HCT116 (cell line): ENCODE measurements around the gene ATP5F1D. TPM values are rescaled to one million over a fixed set of nuclear protein-coding genes. Genes with fewer than 3 reads are reported as not detected.

Experiments used
- ATAC-seq: fragments of 200-7000 bp; cut with Tn5 transposase; 2 replicates; pipeline ENCODE4 v1.9.1; 2020; ENCODE audit warnings: mild to moderate bottlenecking, moderate library complexity
- BruUV-seq: library from RNA; stranded (reverse); fragments of 400-500 nt; replicated peaks from 2 replicates; lab custom pipeline; 2021; lab: Mats Ljungman, UMichigan
- CTCF ChIA-PET: fragments of 300-600 bp; sonication (Branson Sonifier 250); formaldehyde crosslinking; loops from one replicate; lab custom pipeline; 2021; ENCODE audit warnings: antibody characterized with exemption; lab: Charles Lee
- POLR2A ChIA-PET: fragments of 300-600, 350-600 bp; sonication (Branson Sonifier 250); formaldehyde crosslinking; loops from one replicate; lab custom pipeline; 2021; ENCODE audit warnings: antibody characterized with exemption; lab: Charles Lee
- RAD21 ChIA-PET, 2 experiments: fragments of 300-600 bp; sonication (Branson Sonifier 250); formaldehyde crosslinking; loops; one replicate each; lab custom pipeline; 2023; ENCODE audit warnings: low total read pairs in 2 of 2; ENCODE audit not compliant: uncharacterized antibody in 2 of 2, unreplicated experiment in 2 of 2, low non-redundant PET in 1 of 2; lab: Charles Lee
- DNase-seq: peaks from one replicate; pipeline ENCODE4 v3.0.0-alpha.2; 2010; ENCODE audit warnings: low read depth, low spot score
- H2AFZ ChIP-seq: fragments of 200-600 bp; shearing (Covaris generic), sonication (generic); 2 replicates; pipeline ENCODE4 v1.6.1; 2017; ENCODE audit warnings: low read depth, mixed run types, mixed read lengths, antibody characterized with exemption, low read length; ENCODE audit not compliant: poor library complexity, severe bottlenecking
- H3K27ac ChIP-seq: 2 replicates; pipeline ENCODE4 v1.5.1; 2012; ENCODE audit warnings: low read depth, low read length
- H3K27me3 ChIP-seq: fragments of 200-600 bp; sonication (generic); 2 replicates; pipeline ENCODE4 v1.6.1; 2016; ENCODE audit warnings: mixed run types, low read length, mixed read lengths; ENCODE audit not compliant: insufficient read depth
- H3K36me3 ChIP-seq, 2 experiments: fragments of 200-500 bp in 1 of 2; fragments of 200-600 bp in 1 of 2; sonication (Bioruptor generic) in 1 of 2; sonication (generic) in 1 of 2; 2 replicates each; pipeline versions ENCODE4 v1.5.1 to v1.6.1; 2014 to 2016; ENCODE audit warnings: low read length in 2 of 2, inconsistent platforms in 1 of 2, mixed read lengths in 1 of 2, mixed run types in 1 of 2; ENCODE audit not compliant: insufficient read depth in 2 of 2, control insufficient read depth in 1 of 2
- H3K4me1 ChIP-seq, 2 experiments: fragments of 200-600 bp in 1 of 2; sonication (generic) in 1 of 2; 2 replicates each; pipeline versions ENCODE4 v1.5.1 to v1.6.1; 2012 to 2017; ENCODE audit warnings: low read length in 2 of 2, inconsistent platforms in 1 of 2, mild to moderate bottlenecking in 1 of 2, mixed read lengths in 1 of 2, mixed run types in 1 of 2, moderate library complexity in 1 of 2; ENCODE audit not compliant: insufficient read depth in 2 of 2, control insufficient read depth in 1 of 2
- H3K4me2 ChIP-seq: fragments of 200-600 bp; sonication (generic); 2 replicates; pipeline ENCODE4 v1.6.1; 2017; ENCODE audit warnings: mixed run types, low read length, mixed read lengths
- H3K4me3 ChIP-seq, 2 experiments: fragments of 200-600 bp in 1 of 2; sonication (generic) in 1 of 2; replicated peaks in 1 of 2; 2 replicates each; pipeline ENCODE4 v1.5.1; 2011 to 2016; ENCODE audit warnings: low read length in 2 of 2, control low read depth in 1 of 2, low read depth in 1 of 2, mild to moderate bottlenecking in 1 of 2, mixed read lengths in 1 of 2, mixed run types in 1 of 2
- H3K79me2 ChIP-seq: fragments of 200-600 bp; sonication (generic); 2 replicates; pipeline ENCODE4 v1.6.1; 2017; ENCODE audit warnings: mild to moderate bottlenecking, mixed run types, low read length, moderate library complexity, mixed read lengths; ENCODE audit not compliant: insufficient read depth
- H3K9ac ChIP-seq: fragments of 200-600 bp; sonication (generic); 2 replicates; pipeline ENCODE4 v1.6.1; 2016; ENCODE audit warnings: low read length, mixed read lengths
- H3K9me2 ChIP-seq: fragments of 200-600 bp; sonication (generic), shearing (Covaris generic); 2 replicates; pipeline ENCODE4 v1.6.1; 2017; ENCODE audit warnings: mixed run types, mild to moderate bottlenecking, moderate library complexity; ENCODE audit not compliant: insufficient read depth
- H3K9me3 ChIP-seq, 2 experiments: fragments of 200-500 bp in 1 of 2; fragments of 200-600 bp in 1 of 2; sonication (Bioruptor generic) in 1 of 2; sonication (generic) in 1 of 2; 2 replicates each; pipeline ENCODE4 v1.6.1; 2014 to 2017; ENCODE audit warnings: low read length in 2 of 2, mixed read lengths in 2 of 2, inconsistent platforms in 1 of 2, low read depth in 1 of 2, mild to moderate bottlenecking in 1 of 2, mixed run types in 1 of 2, moderate library complexity in 1 of 2; ENCODE audit not compliant: control insufficient read depth in 1 of 2, insufficient read depth in 1 of 2
- H4K20me1 ChIP-seq: fragments of 200-600 bp; sonication (generic), shearing (Covaris generic); 2 replicates; pipeline ENCODE4 v1.6.1; 2017; ENCODE audit warnings: mixed run types, mild to moderate bottlenecking, moderate library complexity; ENCODE audit not compliant: insufficient read depth
- CEBPB ChIP-seq: IDR thresholded peaks from 2 replicates; pipeline ENCODE4 v1.6.1; 2012; ENCODE audit warnings: low read depth
- CTCF ChIP-seq, 3 experiments: fragments of 200-600 bp in 1 of 3; sonication (generic) in 1 of 3; IDR thresholded peaks in 2 of 3; conservative IDR thresholded peaks in 1 of 3; 2 replicates each; pipeline ENCODE4 v1.5.1; 2012 to 2017; ENCODE audit warnings: low read depth in 2 of 3, low read length in 2 of 3, antibody characterized with exemption in 1 of 3, borderline replicate concordance in 1 of 3, control low read depth in 1 of 3, mild to moderate bottlenecking in 1 of 3, mixed read lengths in 1 of 3, mixed run types in 1 of 3, moderate library complexity in 1 of 3; ENCODE audit not compliant: insufficient read depth in 1 of 3
- EGR1 ChIP-seq: IDR thresholded peaks from 2 replicates; pipeline ENCODE4 v1.6.1; 2012; ENCODE audit warnings: low read depth
- ELF1 ChIP-seq: IDR thresholded peaks from 2 replicates; pipeline ENCODE4 v1.6.1; 2012; ENCODE audit warnings: low read depth, borderline replicate concordance
- EZH2 ChIP-seq: fragments of 200-600 bp; sonication (generic); IDR thresholded peaks from 2 replicates; pipeline ENCODE4 v1.6.1; 2017; ENCODE audit warnings: antibody characterized with exemption, mixed run types
- FOSL1 ChIP-seq: IDR thresholded peaks from 2 replicates; pipeline ENCODE4 v1.6.1; 2012; ENCODE audit warnings: low read depth
- JUND ChIP-seq: IDR thresholded peaks from 2 replicates; pipeline ENCODE4 v1.6.1; 2012
- POLR2A ChIP-seq: IDR thresholded peaks from 2 replicates; pipeline ENCODE4 v1.7.0; 2011; ENCODE audit warnings: borderline replicate concordance; ENCODE audit not compliant: insufficient read depth, insufficient read length; ENCODE audit errors: extremely low read depth
- SIN3A ChIP-seq: IDR thresholded peaks from 2 replicates; pipeline ENCODE4 v1.6.1; 2012; ENCODE audit warnings: low read depth
- SP1 ChIP-seq: IDR thresholded peaks from 2 replicates; pipeline ENCODE4 v1.6.1; 2012; ENCODE audit warnings: low read depth
- SRF ChIP-seq: IDR thresholded peaks from 2 replicates; pipeline ENCODE4 v1.6.1; 2012; ENCODE audit warnings: low read depth
- TCF7L2 ChIP-seq: IDR thresholded peaks from 2 replicates; pipeline ENCODE4 v1.7.0; 2011; ENCODE audit warnings: borderline replicate concordance, inconsistent platforms; ENCODE audit not compliant: insufficient read depth, insufficient read length; ENCODE audit errors: extremely low read depth
- YY1 ChIP-seq: IDR thresholded peaks from 2 replicates; pipeline ENCODE4 v1.6.1; 2011; ENCODE audit warnings: low read length, low read depth, moderate library complexity, mild to moderate bottlenecking; ENCODE audit not compliant: insufficient replicate concordance; ENCODE audit errors: extremely low read depth
- ZFX ChIP-seq: fragments of 450-650 bp; IDR thresholded peaks from 2 replicates; pipeline ENCODE4 v1.6.1; 2017
- ZNF274 ChIP-seq: fragments of 200-500 bp; sonication (Bioruptor generic); IDR thresholded peaks from 2 replicates; pipeline ENCODE4 v1.6.1; 2014; ENCODE audit warnings: mild to moderate bottlenecking, low read depth, low read length, inconsistent platforms
- intact Hi-C: fragments of 100-400 bp; cut with micrococcal nuclease; formaldehyde crosslinking; loops from 2 replicates; pipeline ENCODE4 v1.10.0; 2022
- total RNA-seq: library from RNA; stranded (reverse); gene quantifications from one replicate; pipeline ENCODE4 v1.2.1, GENCODE V29; 2021; ENCODE audit not compliant: unreplicated experiment
- TF ChIP-seq, protein P1 (sequence below): IDR thresholded peaks from 2 replicates; pipeline ENCODE4 v1.6.1; 2011; ENCODE audit warnings: mild to moderate bottlenecking, low read length, moderate library complexity; ENCODE audit not compliant: insufficient replicate concordance; ENCODE audit errors: extremely low read depth
- TF ChIP-seq, protein P2 (sequence below): IDR thresholded peaks from 2 replicates; pipeline ENCODE4 v1.6.1; 2012

The ATP5F1D gene
- total RNA-seq, 1 experiment from 2014 or later = 428 TPM

GRCh38 chr19:1286487-1287353 is 45.2 kb downstream of the ATP5F1D start (continued):
- no peak for TF ChIP-seq YY1
- TF ChIP-seq EGR1 = no peak

DNA sequence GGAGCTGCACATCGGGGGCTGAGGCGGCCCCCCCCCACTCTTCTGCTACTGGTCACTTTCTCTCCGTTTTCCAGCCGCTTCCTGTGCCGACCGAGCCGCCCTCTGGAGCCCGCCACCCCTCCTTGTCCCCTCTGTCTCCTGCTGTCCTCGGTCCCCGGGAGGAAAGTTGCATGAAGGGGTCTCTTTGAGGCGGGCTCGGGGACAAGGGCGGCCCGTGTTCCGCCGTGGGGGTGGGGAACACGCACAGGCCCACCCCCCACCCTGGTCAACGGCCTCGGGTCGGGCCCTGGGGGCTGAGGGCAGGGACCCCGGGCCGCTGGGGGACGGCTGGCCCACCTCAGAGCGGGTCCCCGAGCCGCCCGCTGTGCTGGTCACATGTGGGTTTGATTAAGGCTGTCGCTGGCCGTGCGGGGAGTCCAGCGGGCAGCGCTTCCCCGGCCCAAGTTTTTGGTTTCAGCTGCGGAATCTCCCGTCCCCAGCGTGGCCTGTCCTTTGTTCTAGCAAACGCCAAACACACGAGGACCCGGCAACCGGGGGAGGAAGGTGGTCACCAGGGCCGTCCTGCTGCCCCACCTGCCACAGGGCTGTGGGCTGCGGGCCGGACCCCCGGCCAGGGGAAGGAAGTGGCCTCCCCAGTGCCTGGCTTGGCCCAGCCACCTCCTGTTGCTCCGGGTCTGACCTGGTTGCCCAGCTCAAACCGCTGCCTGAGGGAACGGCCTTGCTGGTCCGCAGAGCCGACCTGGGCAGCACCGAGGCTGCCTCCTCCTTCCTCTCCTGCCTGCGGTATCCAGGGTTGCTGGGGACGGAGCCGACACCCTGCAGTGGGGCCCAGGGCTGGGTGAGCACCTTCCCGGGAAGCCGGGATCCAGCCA is 46.0 kb downstream of the ATP5F1D start:
- TF ChIP-seq CTCF (IDR thresholded peaks at IDR 0.05 in 2 of 3, conservative IDR thresholded peaks at IDR 0.05 in 1 of 3; ENCODE audit: borderline replicate concordance in 1 of 3, insufficient read depth in 1 of 3, low read depth in 2 of 3, low read length in 2 of 3) (no peak), POLR2A (no peak), SP1 (no peak), EGR1 (no peak), SRF (no peak), TCF7L2 (no peak), JUND (no peak), EZH2 (no peak), ZFX (no peak), ELF1 (no peak), SIN3A (no peak), ZNF274 (no peak), FOSL1 (no peak), CEBPB (no peak)
- TF ChIP-seq, protein P1, sequence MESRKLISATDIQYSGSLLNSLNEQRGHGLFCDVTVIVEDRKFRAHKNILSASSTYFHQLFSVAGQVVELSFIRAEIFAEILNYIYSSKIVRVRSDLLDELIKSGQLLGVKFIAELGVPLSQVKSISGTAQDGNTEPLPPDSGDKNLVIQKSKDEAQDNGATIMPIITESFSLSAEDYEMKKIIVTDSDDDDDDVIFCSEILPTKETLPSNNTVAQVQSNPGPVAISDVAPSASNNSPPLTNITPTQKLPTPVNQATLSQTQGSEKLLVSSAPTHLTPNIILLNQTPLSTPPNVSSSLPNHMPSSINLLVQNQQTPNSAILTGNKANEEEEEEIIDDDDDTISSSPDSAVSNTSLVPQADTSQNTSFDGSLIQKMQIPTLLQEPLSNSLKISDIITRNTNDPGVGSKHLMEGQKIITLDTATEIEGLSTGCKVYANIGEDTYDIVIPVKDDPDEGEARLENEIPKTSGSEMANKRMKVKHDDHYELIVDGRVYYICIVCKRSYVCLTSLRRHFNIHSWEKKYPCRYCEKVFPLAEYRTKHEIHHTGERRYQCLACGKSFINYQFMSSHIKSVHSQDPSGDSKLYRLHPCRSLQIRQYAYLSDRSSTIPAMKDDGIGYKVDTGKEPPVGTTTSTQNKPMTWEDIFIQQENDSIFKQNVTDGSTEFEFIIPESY = no peak
- TF ChIP-seq, protein P2, sequence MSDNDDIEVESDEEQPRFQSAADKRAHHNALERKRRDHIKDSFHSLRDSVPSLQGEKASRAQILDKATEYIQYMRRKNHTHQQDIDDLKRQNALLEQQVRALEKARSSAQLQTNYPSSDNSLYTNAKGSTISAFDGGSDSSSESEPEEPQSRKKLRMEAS = no peak

More for the DNA sequence above, 46.0 kb downstream of the ATP5F1D start:
- intact Hi-C loops = no loop called here
- peak overlapping the region; percentile 95 for H3K4me2 ChIP-seq
- H3K9ac ChIP-seq = no peak overlapping the region
- no peak for DNase-seq
- BruUV-seq = no TSS peak
- no peaks in the 10 kb centered on the region for H3K27me3 ChIP-seq
- no peak overlapping the region for H3K4me3 ChIP-seq
- ChIA-PET RAD21 (no interaction called here), POLR2A (no interaction called here), CTCF (no interaction called here)
- peaks cover 17 to 37% of the 10 kb centered on the region in 2 experiments for H3K4me1 ChIP-seq
- H2AFZ ChIP-seq = no peak overlapping the region
- no peaks in the 10 kb centered on the region for H3K79me2 ChIP-seq
- H3K27ac ChIP-seq = no peak overlapping the region
- no peaks in the 10 kb centered on the region for H3K9me2 ChIP-seq
- no peak for ATAC-seq
- H4K20me1 ChIP-seq = no peaks in the 10 kb centered on the region
- no peaks in the 10 kb centered on the region for H3K9me3 ChIP-seq
- no peaks in the 10 kb centered on the region for H3K36me3 ChIP-seq
